Subcutaneous abdominal adipose tissue (tissue), 5 donors: Measurements from ENCODE around the gene NRAP.

Experiments used
- H3K27ac ChIP-seq: one replicate; pipeline ENCODE4 v1.7.0; 2013; ENCODE audit warnings: low read depth, mild to moderate bottlenecking, inconsistent platforms, low read length, moderate library complexity
- H3K27me3 ChIP-seq, 5 donors: one replicate each; pipeline ENCODE4 v1.7.0; 2013; ENCODE audit warnings: low read length in 5 of 5, inconsistent platforms in 1 of 5; ENCODE audit not compliant: control insufficient read depth in 5 of 5, insufficient read depth in 4 of 5
- H3K36me3 ChIP-seq, 5 donors: one replicate each; pipeline ENCODE4 v1.7.0; 2013; ENCODE audit warnings: low read length in 5 of 5; ENCODE audit not compliant: control insufficient read depth in 5 of 5, insufficient read depth in 5 of 5
- H3K4me1 ChIP-seq, 5 donors: one replicate each; pipeline ENCODE4 v1.7.0; 2013; ENCODE audit warnings: low read length in 5 of 5, mild to moderate bottlenecking in 3 of 5, moderate library complexity in 1 of 5; ENCODE audit not compliant: control insufficient read depth in 5 of 5, insufficient read depth in 5 of 5
- H3K4me3 ChIP-seq, 5 donors: one replicate each; pipeline ENCODE4 v1.7.0; 2013; ENCODE audit warnings: low read length in 5 of 5, low read depth in 1 of 5
- H3K9ac ChIP-seq, 5 donors: one replicate each; pipeline ENCODE4 v1.7.0; 2013; ENCODE audit warnings: low read length in 5 of 5, mild to moderate bottlenecking in 4 of 5, moderate library complexity in 3 of 5
- H3K9me3 ChIP-seq, 5 donors: one replicate each; pipeline ENCODE4 v1.7.0; 2013; ENCODE audit warnings: low read length in 5 of 5; ENCODE audit not compliant: control insufficient read depth in 5 of 5
- donor health status: healthy.
- donor health status: healthy.
- donor health status: healthy.
- donor health status: healthy.
- donor health status: healthy.

NRAP gene

GRCh38 chr10:113544392-113544791 lies 119.4 kb downstream of the NRAP start:
- Histone ChIP-seq H3K27me3 (no peaks in the 10 kb centered on the region), H3K9me3 (no peaks in the 10 kb centered on the region), H3K4me3 (no peak overlapping the region), H3K9ac (no peak overlapping the region), H3K36me3 (no peaks in the 10 kb centered on the region), H3K4me1 (peaks cover 0 to 17% (median 14%) of the 10 kb centered on the region in 5 donors), H3K27ac (no peak overlapping the region)

- Histone ChIP-seq H3K9me3 (no peaks in the 10 kb centered on the region), H3K36me3 (no peaks in the 10 kb centered on the region), H3K27me3 (no peaks in the 10 kb centered on the region), H3K9ac (no peak overlapping the region), H3K4me1 (peaks cover 0 to 18% (median 14%) of the 10 kb centered on the region in 5 donors), H3K4me3 (no peak overlapping the region), H3K27ac (no peak overlapping the region)
Measured at GRCh38 chr10:113543107-113543955, 120.5 kb downstream of the NRAP start.

GRCh38 chr10:113541549-113541927 lies 122.3 kb downstream of the NRAP start:
- Histone ChIP-seq H3K9me3 (no peaks in the 10 kb centered on the region), H3K9ac (no peak overlapping the region), H3K4me3 (no peak overlapping the region), H3K27me3 (no peaks in the 10 kb centered on the region), H3K27ac (no peak overlapping the region), H3K4me1 (peaks cover 0 to 18% (median 14%) of the 10 kb centered on the region in 5 donors), H3K36me3 (no peaks in the 10 kb centered on the region)

GRCh38 chr10:113540845-113541548 lies 122.8 kb downstream of the NRAP start:
- no peaks in the 10 kb centered on the region for H3K9me3 ChIP-seq
- H3K36me3 ChIP-seq, result no peaks in the 10 kb centered on the region
- no peak overlapping the region for H3K27ac ChIP-seq
- H3K9ac ChIP-seq, result no peak overlapping the region
- H3K4me3 ChIP-seq, result no peak overlapping the region
- H3K4me1 ChIP-seq, result peaks cover 0 to 18% (median 14%) of the 10 kb centered on the region in 5 donors
- no peaks in the 10 kb centered on the region for H3K27me3 ChIP-seq

GRCh38 chr10:113539789-113540188 lies 124.1 kb downstream of the NRAP start:
- Histone ChIP-seq H3K27ac (no peak overlapping the region), H3K27me3 (peaks cover 0 to 2% (median under 1%) of the 10 kb centered on the region in 5 donors), H3K4me3 (no peak overlapping the region), H3K9me3 (no peaks in the 10 kb centered on the region), H3K9ac (no peak overlapping the region), H3K36me3 (no peaks in the 10 kb centered on the region), H3K4me1 (peaks cover 0 to 18% (median 14%) of the 10 kb centered on the region in 5 donors)
